Upper lobe of left lung (tissue), 4 donors: ENCODE data around the gene JAM3.

Experiments used
- CTCF ChIP-seq, 6 experiments: fragments of 450-650 bp in 4 of 6; fragments of 200-600 bp in 2 of 6; sonication (generic) in 2 of 6; IDR thresholded peaks; one replicate each; pipeline ENCODE4 v1.5.1; 2016 to 2019; ENCODE audit warnings: antibody characterized with exemption in 6 of 6
- EP300 ChIP-seq, 4 donors: sonication (generic); formaldehyde crosslinking; IDR thresholded peaks; one replicate each; pipeline ENCODE4 v1.5.1; 2017; ENCODE audit warnings: antibody characterized with exemption in 4 of 4, control low read depth in 2 of 4
- POLR2A ChIP-seq, 4 donors: fragments of 450-650 bp; IDR thresholded peaks; one replicate each; pipeline ENCODE4 v1.5.1; 2016 to 2017; ENCODE audit warnings: antibody characterized with exemption in 4 of 4, mild to moderate bottlenecking in 2 of 4
- POLR2AphosphoS5 ChIP-seq, 2 donors: sonication (generic); formaldehyde crosslinking; IDR thresholded peaks; one replicate each; pipeline ENCODE4 v1.5.1; 2017; ENCODE audit warnings: antibody characterized with exemption in 2 of 2

DNA sequence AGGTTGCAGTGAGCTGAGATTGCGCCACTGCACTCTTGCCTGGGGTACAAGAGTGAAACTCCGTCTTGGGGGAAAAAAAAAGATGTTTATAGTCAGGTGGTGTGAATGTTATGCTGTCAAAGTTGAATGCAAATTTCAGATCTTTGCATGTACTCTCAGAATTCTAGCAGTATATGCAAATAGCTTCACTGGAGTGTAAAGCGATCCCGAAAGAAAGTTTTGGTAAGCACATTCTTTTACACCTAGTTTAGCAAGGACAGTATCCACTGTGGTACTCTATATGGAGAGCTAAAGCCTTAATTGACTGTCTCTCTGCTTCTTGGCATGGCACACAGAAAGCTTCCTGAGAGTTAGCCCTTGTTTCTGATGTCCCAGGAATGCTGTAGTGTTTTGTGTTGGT is 4.0 kb downstream of the JAM3 start:
- TF ChIP-seq CTCF (IDR thresholded peaks at IDR 0.05) (no peak), POLR2A (IDR thresholded peaks at IDR 0.05) (no peak), EP300 (IDR thresholded peaks at IDR 0.05) (no peak), POLR2AphosphoS5 (IDR thresholded peaks at IDR 0.05) (no peak)
